ENCODE results near the gene WNT1. TPM values are rescaled to one million over a fixed set of nuclear protein-coding genes. Genes with fewer than 3 reads are reported as not detected.

Gene WNT1
- total and polyA plus RNA-seq, 4 donors = 0.09 to 0.20 (median 0.15) TPM; not detected in 1

DNA sequence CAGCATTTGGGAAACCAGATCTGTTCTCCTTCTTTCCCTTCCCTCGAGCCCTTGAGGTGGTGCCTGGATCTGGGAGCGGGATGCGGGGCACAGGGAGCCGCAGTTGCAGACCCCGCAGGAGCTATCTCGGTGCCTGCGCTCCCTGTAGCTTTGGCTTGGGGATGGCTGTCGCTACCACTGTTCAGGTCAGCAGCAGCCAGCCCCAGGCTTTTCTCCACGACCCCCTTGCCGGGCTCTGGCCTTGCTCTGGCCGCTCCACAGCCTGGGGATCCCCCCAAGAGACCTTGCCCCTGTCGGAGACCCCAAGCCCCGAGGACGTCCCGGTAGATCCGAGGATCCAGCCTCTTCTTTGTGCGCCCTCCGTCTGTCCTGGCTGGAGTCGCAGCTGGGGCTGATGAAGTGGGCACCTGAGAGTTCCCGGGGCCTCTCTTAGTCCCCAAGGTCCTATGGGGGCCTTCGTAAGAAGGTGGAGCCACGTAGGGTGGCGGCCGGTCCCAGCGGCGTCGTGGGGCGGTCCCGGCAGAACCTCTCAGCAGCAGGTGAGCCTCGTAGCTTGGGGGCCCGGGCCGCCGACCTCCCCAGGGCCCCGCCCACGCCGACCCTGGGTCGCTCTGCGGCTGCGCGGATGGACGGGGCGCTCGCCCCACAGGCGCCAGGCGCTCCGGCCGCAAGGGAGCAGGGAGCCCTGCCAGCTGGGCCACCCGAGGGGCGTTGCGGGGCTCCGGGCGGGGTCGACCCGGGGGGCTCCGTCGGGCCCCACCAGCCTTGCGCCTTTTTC lies 19.8 kb downstream of the WNT1 start:
- Histone ChIP-seq H3K9ac (ENCODE audit: insufficient read depth in 1 of 2, low read length in 2 of 2) (no peak overlapping the region), H3K27me3 (ENCODE audit: control insufficient read depth in 3 of 3, insufficient read depth in 3 of 3, low read length in 2 of 3) (peaks cover 12 to 55% (median 48%) of the 10 kb centered on the region in 3 donors), H3K36me3 (ENCODE audit: control insufficient read depth in 4 of 4, insufficient read depth in 4 of 4, low read length in 4 of 4) (peaks cover 7 to 16% (median 13%) of the 10 kb centered on the region in 4 donors), H3K4me1 (ENCODE audit: control insufficient read depth in 5 of 5, insufficient read depth in 5 of 5, low read length in 5 of 5) (peaks cover 2 to 31% (median 8%) of the 10 kb centered on the region in 5 donors), H3K27ac (ENCODE audit: low read depth in 1 of 2, low read length in 1 of 2) (no peak overlapping the region), H3K9me3 (ENCODE audit: control insufficient read depth in 4 of 4, insufficient read depth in 3 of 4, low read length in 3 of 4) (peaks cover 0 to 11% (median 0%) of the 10 kb centered on the region in 4 donors), H3K4me3 (peak overlapping the region; percentile 10)
- WGBS, 2 donors = 2 to 4% methylated on average over 46 to 57 of the region's 57 CpGs
- TF ChIP-seq, protein P1, sequence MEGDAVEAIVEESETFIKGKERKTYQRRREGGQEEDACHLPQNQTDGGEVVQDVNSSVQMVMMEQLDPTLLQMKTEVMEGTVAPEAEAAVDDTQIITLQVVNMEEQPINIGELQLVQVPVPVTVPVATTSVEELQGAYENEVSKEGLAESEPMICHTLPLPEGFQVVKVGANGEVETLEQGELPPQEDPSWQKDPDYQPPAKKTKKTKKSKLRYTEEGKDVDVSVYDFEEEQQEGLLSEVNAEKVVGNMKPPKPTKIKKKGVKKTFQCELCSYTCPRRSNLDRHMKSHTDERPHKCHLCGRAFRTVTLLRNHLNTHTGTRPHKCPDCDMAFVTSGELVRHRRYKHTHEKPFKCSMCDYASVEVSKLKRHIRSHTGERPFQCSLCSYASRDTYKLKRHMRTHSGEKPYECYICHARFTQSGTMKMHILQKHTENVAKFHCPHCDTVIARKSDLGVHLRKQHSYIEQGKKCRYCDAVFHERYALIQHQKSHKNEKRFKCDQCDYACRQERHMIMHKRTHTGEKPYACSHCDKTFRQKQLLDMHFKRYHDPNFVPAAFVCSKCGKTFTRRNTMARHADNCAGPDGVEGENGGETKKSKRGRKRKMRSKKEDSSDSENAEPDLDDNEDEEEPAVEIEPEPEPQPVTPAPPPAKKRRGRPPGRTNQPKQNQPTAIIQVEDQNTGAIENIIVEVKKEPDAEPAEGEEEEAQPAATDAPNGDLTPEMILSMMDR (IDR thresholded peaks at IDR 0.05; ENCODE audit: control extremely low read depth, extremely low read depth) = no peak
- DNase-seq (peak in 2 of 3 donors; percentile 15 to 23), ATAC-seq (ENCODE audit: insufficient read depth, low FRiP score) (no peak)

DNA sequence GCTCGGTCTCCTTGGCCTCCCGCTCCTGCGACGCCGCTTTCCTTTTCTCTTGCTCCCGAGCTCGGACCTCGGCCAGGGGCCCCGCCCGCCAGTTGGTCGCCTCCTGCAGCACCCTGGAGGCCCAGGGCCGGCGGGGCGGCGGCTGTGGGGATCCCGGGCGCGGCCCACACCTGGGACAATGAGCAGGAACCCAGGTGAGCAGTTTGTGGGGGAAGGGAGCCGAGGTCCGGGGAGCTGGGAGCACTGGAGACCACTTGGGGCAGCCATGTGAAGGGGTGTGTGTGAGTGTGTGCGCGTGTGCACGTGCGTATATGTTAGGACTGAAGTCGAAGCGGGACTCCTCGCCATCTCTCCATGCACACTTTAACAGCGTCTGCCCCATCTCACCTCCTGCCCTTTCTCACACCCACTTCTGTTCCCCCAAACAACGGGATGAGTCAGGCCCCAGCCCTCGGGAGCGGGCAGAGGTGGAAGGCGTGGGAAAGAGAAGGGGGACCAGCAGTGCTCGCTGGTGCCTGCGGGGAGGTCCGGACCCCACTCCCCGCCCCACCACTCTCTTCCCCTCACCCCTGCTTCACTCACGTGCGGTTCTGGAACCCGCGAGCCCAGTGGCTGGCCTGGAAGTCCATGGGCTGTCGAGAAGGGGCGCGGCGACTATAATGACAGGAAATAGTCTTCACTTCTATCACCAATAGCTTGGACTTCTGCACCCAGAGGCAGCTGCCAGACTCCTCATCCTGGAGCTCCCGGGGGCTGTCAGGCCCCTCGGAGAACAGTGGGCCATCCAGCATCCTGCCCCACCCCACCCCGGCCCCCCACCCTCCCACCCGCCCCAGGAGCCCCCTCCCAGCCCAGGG lies 20.6 kb downstream of the WNT1 start:
- TF ChIP-seq, protein P1 (IDR thresholded peaks at IDR 0.05; ENCODE audit: control extremely low read depth, extremely low read depth) = no peak
- no peak for ATAC-seq (ENCODE audit: insufficient read depth, low FRiP score)
- H3K4me1 ChIP-seq (ENCODE audit: control insufficient read depth in 5 of 5, insufficient read depth in 5 of 5, low read length in 5 of 5) = peaks cover 2 to 31% (median 8%) of the 10 kb centered on the region in 5 donors
- WGBS, 2 donors = 1 to 3% methylated on average over 47 to 48 of the region's 48 CpGs
- H3K27me3 ChIP-seq (ENCODE audit: control insufficient read depth in 3 of 3, insufficient read depth in 3 of 3, low read length in 2 of 3) = peaks cover 12 to 48% (median 43%) of the 10 kb centered on the region in 3 donors
- H3K9ac ChIP-seq (ENCODE audit: insufficient read depth in 1 of 2, low read length in 2 of 2) = no peak overlapping the region
- H3K36me3 ChIP-seq (ENCODE audit: control insufficient read depth in 4 of 4, insufficient read depth in 4 of 4, low read length in 4 of 4) = peaks cover 12 to 23% (median 19%) of the 10 kb centered on the region in 4 donors
- H3K4me3 ChIP-seq = peak overlapping the region; percentile 10
- DNase-seq = peak; percentile 38 to 44 (median 44)
- H3K27ac ChIP-seq (ENCODE audit: low read depth in 1 of 2, low read length in 1 of 2) = no peak overlapping the region
- H3K9me3 ChIP-seq (ENCODE audit: control insufficient read depth in 4 of 4, insufficient read depth in 3 of 4, low read length in 3 of 4) = peaks cover 0 to 15% (median 0%) of the 10 kb centered on the region in 4 donors

- Histone ChIP-seq H3K9me3 (ENCODE audit: control insufficient read depth in 4 of 4, insufficient read depth in 3 of 4, low read length in 3 of 4) (peaks cover 0 to 15% (median 0%) of the 10 kb centered on the region in 4 donors), H3K4me1 (ENCODE audit: control insufficient read depth in 5 of 5, insufficient read depth in 5 of 5, low read length in 5 of 5) (peaks cover 2 to 31% (median 8%) of the 10 kb centered on the region in 5 donors), H3K4me3 (peak within 1 kb of the TSS; percentile 10), H3K36me3 (ENCODE audit: control insufficient read depth in 4 of 4, insufficient read depth in 4 of 4, low read length in 4 of 4) (peaks cover 20 to 28% (median 25%) of the 10 kb centered on the region in 4 donors), H3K27me3 (ENCODE audit: control insufficient read depth in 3 of 3, insufficient read depth in 3 of 3, low read length in 2 of 3) (peaks cover 15 to 40% (median 35%) of the 10 kb centered on the region in 3 donors), H3K9ac (ENCODE audit: insufficient read depth in 1 of 2, low read length in 2 of 2) (no peak within 1 kb of the TSS), H3K27ac (ENCODE audit: low read depth in 1 of 2, low read length in 1 of 2) (no peak within 1 kb of the TSS)
- no peak for ATAC-seq (ENCODE audit: insufficient read depth, low FRiP score)
- TF ChIP-seq, protein P1 (IDR thresholded peaks at IDR 0.05; ENCODE audit: control extremely low read depth, extremely low read depth) = no peak
- DNase-seq = peak; percentile 44 to 47 (median 47)
- 4 to 6% methylated on average over 29 to 30 of the region's 30 CpGs for WGBS, 2 donors
Measured at GRCh38 chr12:48999371-49000131, 21.4 kb downstream of the WNT1 start, which contains the start of gene DDN. DDN (minus strand) TSS chr12:48999375; CDS start chr12:48999287, 88 bp downstream.
